Stimulated activated CD8-positive, alpha-beta memory T cell treated with anti-CD3 and anti-CD28 coated beads, Interleukin-15, amount 100 ng/mL, for 4 hours (primary cell): Measurements from ENCODE around the gene RALB.

Experiments
- DNase-seq, 2 donors: peaks; one replicate each; pipeline ENCODE4 v3.0.0-alpha.2; 2020; ENCODE audit warnings: low read depth in 2 of 2

RALB gene

DNA sequence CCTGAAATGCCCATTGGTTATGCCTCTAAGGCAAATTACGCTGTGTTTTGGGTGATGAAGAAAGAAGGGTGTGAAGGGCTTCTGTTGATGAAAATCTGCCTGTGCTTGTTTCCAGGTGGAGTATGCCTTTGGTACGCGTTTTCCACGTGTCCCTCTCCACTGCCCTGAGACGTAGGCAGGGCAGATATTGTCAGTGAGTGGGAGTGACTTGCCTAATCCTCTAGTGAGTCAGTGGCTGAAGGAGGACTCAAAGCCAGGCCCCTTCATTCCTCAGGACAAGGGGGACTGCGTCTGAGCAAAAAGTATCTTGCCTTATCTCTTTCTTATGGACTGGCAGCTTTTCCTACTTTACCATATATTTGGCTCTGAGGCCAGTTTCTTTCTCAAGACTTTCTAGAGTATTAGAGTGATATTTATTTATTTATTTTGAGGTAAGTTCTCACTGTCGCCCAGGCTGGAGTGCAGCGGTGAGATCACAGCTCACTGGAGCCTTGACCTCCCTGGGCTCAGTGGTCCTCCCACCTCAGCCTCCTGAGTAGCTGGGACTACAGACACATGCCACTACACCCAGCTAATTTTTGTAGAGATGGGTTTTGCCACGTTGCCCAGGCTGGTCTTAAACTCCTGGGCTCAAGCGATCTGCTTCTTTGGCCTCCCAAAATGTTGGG, 10.2 kb downstream of the RALB start:
- DNase-seq: no peak

DNA sequence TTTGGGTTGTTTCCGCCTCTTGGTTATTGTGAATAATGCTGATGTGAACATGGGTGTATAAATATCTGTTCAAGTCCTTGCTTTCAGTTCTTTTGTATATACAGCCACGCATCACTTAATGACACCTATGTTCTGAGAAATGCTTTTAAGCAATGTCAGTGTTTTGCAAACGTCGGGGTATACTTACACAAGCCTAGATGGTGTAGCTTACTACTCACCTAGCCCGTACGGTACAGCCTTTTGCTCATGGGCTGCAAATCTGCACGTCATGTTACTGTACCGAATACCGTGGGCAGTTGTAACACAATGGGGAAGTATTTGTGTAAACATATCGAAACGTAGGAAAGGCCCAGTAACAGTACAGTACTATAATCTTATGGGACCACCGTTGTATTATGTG, 12.4 kb downstream of the RALB start:
- no peak for DNase-seq

DNA sequence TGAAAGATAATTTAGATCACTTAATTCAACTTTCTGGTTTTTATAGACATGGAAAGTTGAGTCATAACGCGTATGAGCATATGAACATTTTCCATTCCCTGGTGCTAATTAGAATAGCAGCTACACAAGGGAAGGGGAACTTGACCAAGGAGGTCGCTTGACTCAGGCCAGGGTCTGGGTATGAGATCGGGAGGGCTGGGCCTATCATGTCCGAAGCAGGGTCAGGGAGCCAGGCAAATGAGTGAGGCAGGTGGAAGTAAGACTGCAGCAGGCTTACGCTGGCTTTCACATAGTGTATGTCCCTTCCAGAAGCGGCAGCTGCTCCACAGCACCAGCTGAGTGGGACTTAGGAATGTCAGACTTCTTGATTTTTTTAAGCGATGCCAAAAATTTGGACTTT, 14.7 kb downstream of the RALB start:
- no peak for DNase-seq

DNA sequence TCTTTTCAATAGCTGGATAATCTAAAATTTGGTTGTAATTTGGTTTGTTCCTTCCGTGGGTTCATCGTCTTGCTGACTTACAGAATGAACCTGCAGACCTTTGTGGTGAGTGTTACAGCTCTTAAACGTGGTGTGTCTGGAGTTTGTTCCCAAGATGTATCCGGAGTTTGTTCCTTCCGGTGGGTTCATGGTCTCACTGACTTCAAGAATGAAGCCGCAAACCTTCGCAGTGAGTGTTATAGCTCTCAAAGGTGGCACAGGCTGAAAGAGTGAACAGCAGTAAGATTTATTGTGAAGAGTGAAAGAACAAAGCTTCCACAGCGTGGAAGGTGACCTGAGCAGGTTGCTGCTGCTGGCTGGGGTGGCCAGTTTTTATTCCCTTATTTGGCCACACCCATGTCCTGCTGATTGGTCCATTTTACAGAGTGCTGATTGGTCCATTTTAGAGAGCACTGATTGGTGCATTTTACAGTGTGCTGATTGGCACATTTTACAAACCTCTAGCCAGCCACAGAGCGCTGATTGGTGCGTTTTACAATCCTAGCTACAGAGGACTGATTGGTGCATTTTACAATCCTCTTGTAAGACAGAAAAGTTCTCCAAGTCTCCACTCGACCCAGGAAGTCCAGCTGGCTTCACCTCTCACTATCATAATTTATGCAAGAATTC, 16.6 kb downstream of the RALB start:
- DNase-seq: no peak

DNA sequence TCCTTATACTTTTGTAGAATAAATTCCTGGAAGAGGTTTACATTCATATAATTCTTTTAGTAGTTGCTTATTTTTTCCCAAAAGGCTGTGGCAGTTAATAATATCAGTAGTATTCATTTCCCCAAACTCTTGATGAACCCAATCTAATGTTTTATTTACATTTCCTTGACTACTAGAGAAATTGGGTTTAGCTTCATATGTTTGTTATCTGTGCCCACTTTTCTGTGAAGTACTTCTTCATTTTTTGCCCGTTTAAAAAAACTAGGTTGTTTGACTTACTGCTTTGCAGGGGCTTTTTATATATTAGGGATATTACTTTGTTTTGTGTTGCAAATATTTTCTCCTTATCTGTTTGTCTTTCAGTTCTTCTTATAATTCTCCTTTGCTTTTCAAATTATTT, 17.2 kb downstream of the RALB start:
- DNase-seq: no peak

DNA sequence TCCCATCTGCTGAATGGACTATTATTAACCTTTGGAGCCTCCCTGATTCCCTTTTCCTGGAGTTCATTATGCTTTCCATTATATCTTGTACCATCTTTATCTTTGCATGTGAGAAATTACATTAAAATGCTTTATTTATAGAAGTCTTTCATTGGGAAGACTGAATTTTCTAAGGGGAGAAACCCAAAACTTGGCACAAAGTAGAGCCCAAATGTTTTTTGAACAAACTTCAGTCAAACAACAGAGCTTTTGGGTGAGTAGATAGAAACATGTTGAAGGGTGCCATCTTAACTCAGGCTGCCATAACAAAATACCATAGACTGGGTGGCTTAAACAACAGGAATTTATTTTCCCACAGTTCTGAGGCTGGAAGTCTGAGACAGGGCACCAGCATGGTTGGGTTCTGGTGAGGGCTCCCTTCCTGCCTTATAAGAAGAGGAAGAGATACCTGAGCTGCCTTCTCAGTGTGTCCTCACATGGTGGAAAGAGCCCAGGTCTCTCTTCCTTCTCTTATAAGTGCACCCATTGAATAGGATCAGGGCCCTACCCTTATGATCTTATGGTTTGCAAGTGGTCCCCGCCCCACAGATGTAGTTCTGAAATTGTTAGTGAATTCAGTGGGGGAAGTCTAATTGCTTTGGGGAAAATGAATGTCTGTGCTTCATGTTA, 19.2 kb downstream of the RALB start:
- no peak for DNase-seq

DNA sequence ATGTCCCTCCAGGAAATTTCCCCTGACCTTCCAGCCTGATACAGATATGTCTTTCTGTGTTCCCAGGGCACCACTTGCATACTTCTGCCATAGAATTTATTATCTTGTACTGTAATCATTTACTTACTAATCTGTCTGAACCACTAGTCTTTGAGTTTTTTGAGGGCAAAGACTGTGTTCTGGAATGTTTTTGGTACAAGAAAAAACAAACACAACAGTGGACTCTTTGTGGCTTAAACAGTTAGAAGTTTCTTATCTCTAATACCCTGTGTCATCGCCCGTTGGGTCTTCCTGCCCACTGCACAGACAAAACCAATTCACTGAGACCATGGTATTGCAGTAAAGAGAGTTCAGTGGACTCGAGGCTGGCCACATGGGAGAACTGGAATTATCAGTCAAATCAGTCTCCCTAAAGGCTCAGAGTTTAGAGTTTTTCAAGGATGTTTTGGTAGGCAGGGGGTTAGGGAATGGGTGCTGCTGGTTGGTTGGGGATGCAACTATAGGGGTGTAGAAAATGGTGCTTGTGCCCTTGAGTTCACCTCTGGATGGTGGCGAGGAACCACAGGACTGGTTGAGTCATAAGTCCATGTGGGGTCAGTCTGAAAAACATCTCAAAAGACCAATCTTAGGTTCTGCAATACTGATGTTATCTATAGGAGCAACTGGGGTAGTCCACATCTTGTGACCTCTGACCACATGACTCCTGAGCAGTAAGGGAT, 20.3 kb downstream of the RALB start:
- no peak for DNase-seq

DNA sequence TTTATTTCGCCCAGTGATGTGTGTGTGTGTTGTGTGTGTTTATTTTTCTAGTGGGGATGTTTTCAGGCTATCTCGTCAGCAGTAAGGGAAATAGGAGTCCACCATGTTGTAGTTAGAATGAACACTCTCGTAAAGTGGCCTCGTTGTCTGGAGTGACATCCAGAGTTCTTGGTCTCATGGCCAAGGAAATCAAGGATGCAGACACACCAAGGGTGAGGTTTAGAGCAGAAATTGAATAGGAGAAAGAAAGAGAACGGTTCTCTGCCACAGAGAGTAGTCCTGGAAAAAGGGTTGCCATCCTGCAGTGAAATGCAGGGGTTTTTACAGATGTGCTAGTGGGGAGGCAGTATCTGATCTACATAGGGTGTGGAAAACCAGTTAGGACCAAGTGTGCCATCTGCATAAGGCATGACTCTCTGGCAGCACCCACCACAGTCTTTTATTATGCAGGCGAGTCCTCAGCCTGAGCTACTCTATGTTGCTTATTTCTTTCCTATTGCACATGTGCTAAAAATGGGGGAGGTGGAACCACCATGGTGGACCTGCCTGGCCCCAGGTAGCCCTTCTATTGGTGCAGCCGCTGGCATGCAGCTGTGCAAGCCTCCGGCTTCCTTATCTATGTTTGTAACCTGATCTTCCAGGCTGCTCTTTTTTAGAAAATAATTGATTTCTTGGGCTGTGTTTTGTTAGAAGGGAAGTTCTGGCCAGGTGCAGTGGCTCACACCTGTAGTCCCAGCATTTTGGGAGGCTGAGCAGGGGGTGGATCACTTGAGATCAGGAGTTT, 23.2 kb downstream of the RALB start:
- no peak for DNase-seq

DNA sequence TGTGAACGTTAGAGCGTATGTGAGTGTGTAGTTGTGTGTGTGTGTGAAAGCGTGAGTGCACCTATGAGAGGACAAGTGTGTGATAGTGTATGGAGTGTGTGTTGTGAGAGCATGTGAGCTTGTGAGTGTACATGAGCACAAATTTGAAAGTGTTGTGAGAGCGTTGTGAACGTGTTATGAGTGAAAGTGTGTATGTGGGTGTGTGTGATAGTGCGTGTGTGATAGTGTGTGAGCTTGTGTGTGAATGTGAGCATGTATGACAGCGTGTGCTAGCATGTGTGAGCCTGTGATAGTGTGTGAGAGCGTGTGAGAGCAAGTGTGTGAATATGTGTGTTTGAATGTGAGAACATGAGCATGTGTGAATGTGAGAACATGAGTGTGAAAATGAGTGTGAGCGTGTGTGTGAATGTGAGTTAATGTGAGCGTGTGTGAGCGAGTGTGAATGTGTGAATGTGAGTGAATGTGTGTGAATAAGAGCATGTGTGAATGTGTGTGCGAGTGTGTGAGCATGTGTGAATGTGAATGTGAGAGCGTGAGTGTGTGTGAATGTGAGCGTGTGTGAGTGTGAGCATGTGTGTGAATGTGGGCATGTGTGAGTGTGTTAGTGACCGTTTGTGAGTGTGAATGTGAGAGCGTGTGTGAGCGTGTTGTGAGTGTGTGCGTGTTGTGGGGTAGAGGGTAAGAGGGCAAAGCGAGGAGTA, 25.0 kb downstream of the RALB start:
- no peak for DNase-seq

DNA sequence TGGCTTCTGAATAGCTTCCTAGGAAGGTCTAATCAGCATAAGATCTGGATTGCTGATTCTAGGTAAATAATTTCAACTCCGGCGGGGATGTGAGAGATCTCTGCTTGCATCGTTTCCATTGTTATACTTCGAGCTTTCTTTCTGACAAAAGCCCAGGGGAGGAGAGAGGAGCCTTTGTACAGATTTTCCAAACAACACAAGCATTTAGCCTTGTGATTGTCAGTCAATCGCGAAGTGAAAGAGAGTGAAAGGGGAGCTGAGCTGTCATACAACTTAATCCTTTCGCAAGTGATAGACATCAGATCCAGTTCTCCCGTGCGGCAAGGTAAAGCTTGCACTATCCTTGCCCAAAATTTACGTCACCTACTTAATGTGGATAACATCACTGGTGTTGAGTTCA, 26.2 kb downstream of the RALB start:
- DNase-seq: no peak

DNA sequence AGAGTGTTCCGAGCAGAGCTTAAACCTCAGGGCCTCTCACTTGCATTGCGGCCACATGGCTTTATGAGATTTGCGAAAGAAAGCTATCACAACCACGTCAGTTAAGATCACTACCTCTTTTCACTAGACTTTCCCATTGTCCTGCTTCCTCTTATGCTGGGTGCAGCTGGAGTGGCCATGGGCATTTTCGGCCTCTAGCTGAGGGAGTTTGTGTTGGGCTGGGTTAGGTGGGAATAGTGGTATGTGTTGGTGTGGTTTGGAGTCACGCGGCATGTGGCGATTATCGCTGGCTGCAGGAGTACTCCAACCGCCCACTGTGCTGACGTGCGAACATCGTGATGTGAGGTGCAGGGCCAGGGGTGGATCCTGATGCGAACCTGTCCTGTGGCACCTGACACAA, 27.1 kb downstream of the RALB start:
- no peak for DNase-seq

DNA sequence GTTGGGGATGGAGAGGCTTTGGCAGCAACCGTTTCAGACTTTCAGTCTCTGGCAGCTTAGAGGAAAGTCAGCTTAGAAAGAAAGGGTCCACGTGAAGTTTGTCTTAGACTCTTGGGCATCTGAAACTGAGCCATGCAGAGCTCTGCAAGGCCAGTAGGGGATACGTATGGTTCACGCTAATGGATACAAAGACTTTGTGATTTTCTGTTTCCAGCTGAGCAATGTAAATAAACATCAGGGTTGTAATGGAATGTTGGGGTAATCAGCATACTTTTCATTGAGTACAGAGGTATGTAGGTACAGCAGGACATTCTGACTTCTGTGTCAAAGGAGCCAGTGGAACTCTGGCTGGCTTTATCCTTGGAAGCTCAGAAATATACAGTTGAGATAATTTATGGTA, 31.0 kb downstream of the RALB start:
- no peak for DNase-seq

DNA sequence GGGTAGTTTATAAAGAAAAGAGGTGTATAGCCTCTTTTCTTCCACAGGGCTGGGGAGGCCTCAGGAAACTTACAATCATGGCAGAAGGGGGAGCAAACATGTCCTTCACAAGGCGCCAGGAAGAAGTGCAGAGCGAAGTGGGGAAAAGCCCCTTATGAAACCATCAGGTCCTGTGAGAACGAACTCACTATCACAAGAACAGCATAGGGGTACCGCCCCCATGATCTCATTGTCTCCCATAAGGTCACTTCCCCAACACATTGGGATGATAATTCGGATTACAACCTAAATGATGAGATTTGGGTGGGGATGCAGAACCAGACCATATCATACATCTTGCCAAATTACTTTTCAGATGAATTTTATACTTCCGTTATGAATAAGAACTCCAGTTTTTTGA, 32.4 kb downstream of the RALB start:
- no peak for DNase-seq

DNA sequence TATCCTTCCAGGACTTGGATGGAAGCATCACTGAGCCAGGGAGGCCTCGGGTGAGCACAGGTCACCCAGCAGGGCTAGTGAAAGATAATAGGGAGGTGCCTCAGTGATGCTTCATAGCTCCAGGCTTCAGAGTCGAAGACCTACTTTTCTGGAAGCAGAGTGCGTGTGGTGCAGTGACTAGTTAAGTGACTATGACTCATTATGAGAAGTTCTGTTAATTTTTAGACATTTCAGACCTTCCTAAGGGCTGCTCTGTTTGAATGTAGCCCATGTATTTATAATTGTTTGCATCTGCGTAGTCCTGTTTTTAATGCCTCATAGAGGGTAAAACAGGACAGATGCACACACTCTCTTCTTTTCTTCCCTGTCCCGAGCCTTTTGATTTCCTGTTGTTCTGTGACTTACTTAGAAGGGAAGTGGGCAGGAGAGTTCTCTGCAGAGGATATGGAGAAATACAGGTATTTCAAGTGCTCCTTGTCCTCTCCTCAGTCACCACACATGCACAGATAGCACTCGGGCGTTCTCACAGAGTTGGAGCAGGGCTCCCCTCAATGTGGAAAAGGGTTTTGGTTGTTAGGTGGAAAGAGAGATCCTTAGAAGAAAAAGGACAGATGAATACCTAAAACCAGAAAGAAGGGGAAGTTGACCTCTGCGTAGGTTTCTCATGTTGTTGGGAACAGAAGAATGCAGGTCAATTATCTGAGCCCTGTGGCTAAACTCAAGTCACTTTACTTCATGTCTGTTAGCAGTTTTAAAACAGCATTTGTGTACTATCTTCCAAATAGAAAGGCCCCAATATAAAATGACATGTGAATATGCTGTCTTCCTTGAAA, 34.7 kb downstream of the RALB start:
- no peak for DNase-seq

DNA sequence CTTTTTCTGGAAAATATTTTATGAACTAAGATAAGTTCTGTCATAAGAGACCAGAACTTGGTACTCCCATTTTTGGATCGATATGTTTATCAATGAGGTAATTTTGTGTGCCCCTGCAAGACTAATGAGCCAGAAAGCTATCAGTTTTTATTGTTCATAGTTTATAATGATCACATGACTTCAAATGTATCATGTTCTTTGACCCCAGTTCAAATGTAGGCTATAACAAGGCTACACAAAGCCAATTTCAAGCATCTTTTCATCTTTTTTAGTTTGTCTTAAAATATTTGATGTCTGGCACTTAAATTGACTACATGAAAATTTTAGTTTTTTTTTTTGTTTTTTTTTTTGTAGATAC, 35.3 kb downstream of the RALB start:
- DNase-seq: no peak

DNA sequence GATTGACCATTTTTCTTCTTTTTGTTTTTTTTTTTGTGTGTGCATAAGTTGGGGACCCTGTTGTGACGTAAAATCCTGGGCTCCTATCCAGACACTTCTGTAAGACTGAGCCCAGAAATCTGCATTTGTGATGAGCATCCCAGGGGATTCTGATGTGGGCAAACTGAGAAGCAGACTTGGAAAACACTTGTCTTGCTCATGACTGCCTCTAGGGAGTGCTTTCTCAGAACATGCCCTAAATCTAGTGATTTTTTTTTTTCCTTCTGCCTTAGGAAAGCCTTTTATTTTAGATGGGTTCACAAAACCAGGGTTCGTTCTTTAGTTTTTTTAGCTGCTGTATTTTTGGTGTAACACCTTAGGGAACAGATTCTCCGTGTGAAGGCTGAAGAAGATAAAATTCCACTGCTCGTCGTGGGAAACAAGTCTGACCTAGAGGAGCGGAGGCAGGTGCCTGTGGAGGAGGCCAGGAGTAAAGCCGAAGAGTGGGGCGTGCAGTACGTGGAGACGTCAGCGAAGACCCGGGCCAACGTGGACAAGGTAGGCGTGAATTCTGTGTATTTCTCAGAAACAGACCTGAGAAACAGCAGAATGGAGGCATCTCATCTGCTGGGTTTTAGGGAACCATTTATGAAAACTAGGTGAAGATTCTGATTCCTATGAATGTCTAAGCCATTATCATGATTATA, 36.7 kb downstream of the RALB start:
- DNase-seq: no peak

DNA sequence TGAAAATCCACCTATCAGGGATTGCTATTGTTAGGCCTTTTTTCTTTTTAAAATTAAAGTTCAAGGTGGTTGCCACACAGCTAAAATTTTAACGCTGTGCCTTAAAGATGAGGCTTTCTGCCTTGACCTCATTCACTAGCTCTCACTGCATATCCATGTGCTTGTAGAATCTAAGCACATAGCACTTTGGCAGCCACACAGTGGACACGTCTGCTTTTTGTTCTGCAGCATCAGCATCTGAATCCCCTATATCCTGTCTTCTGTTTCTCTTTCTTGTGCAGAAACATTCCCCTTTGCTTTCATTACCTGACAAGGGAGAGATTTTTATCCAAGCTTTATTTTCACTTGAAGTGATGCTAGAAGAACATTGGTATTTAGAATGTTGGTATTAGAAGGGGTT, 38.1 kb downstream of the RALB start:
- DNase-seq: no peak

DNA sequence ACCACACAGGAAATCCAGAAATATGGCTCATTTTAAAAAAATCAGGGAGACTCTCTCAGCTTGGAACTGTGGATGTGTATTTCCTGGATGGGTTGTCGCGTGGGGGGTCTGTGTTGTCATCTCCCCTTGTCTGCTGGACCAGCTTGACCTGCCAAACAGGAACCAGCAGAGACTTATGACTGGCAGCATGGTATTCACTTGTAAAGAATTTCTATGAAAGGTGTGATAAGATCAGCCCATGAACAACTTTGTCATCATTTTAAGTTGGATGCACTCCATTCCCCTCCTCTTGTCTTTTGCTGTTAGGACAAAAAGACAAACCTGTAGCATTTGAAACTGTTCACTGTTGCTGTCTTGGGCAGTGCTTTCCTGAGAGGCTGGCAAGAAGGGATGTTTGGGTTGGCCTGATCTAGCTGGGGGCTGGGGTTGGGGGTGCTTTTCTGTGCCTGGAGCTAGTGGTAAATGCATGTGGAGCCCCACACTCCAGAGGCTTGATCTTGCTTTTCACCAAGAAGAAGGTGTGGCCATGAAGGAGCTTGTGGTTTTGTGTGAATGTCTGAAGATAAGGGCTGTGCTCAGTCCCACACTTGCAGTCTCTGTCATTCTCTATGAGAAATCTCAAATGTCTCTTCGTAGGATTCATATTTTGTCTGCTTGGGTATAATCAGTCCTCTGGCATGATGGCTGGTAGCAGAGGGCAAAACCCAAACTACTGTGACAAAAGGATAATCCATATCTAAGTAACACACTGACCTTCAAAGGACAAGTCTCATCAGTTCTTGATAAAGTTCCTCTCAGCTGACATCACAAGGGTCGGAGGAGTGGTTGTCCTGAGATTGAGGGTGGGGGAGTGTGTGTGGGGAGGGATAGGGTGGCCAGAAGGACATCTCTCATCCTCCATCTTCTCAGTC, 39.0 kb downstream of the RALB start:
- DNase-seq: no peak
